Neural cell (in vitro differentiated cells): ENCODE results near the gene PGAP3. TPM values are rescaled to one million over a fixed set of nuclear protein-coding genes. Genes with fewer than 3 reads are reported as not detected.

ENCODE experiments used
- H2AFZ ChIP-seq: fragments of 200-600, 300-800 bp; sonication (generic), shearing (Covaris generic); 2 replicates; pipeline ENCODE4 v1.6.0; 2014; ENCODE audit warnings: low read depth, mild to moderate bottlenecking, antibody characterized with exemption, low read length, moderate library complexity
- H3F3A ChIP-seq: fragments of 200-600 bp; shearing (Covaris generic); 2 replicates; pipeline ENCODE4 v1.6.1; 2016; ENCODE audit warnings: mild to moderate bottlenecking, moderate library complexity, mixed read lengths, antibody characterized with exemption, low read length; ENCODE audit not compliant: insufficient read depth, poor library complexity, severe bottlenecking
- H3K27ac ChIP-seq: fragments of 200-600, 300-800 bp; sonication (generic), shearing (Covaris generic); 2 replicates; pipeline ENCODE4 v1.5.1; 2014; ENCODE audit warnings: mild to moderate bottlenecking, low read length, moderate library complexity
- H3K27me3 ChIP-seq: fragments of 300-800, 200-600 bp; sonication (generic), shearing (Covaris generic); 2 replicates; pipeline ENCODE4 v1.6.0; 2014; ENCODE audit warnings: mild to moderate bottlenecking, low read depth, low read length, moderate library complexity; ENCODE audit not compliant: insufficient read depth
- H3K36me3 ChIP-seq: fragments of 300-800, 200-600 bp; sonication (generic), shearing (Covaris generic); 2 replicates; pipeline ENCODE4 v1.5.1; 2014; ENCODE audit warnings: mild to moderate bottlenecking, antibody characterized with exemption, low read length, moderate library complexity; ENCODE audit not compliant: insufficient read depth
- H3K4me2 ChIP-seq: fragments of 300-800, 200-600 bp; sonication (generic), shearing (Covaris generic); 2 replicates; pipeline ENCODE4 v1.6.0; 2014; ENCODE audit warnings: mild to moderate bottlenecking, low read length
- H3K4me3 ChIP-seq: fragments of 300-800, 200-600 bp; sonication (generic), shearing (Covaris generic); 2 replicates; pipeline ENCODE4 v1.5.1; 2014; ENCODE audit warnings: mild to moderate bottlenecking, low read length, moderate library complexity
- H3K79me2 ChIP-seq: fragments of 200-600 bp; shearing (Covaris generic); replicated peaks from 2 replicates; pipeline ENCODE4 v1.6.0; 2014; ENCODE audit warnings: mild to moderate bottlenecking, low read length, moderate library complexity; ENCODE audit not compliant: insufficient read depth
- H3K9ac ChIP-seq: fragments of 300-800, 200-600 bp; sonication (generic), shearing (Covaris generic); 2 replicates; pipeline ENCODE4 v1.6.1; 2016; ENCODE audit warnings: mild to moderate bottlenecking, low read length, mixed read lengths
- H3K9me2 ChIP-seq: fragments of 200-600 bp; shearing (Covaris generic); 2 replicates; pipeline ENCODE4 v1.6.1; 2016; ENCODE audit warnings: mild to moderate bottlenecking, low read length, mixed read lengths; ENCODE audit not compliant: insufficient read depth
- H3K9me3 ChIP-seq: fragments of 200-600, 300-800 bp; sonication (generic), shearing (Covaris generic); 2 replicates; pipeline ENCODE4 v1.6.1; 2016; ENCODE audit warnings: mild to moderate bottlenecking, mixed run types, low read length, moderate library complexity, mixed read lengths
- H4K20me1 ChIP-seq: fragments of 200-600 bp; shearing (Covaris generic); 2 replicates; pipeline ENCODE4 v1.6.1; 2016; ENCODE audit warnings: mild to moderate bottlenecking, mixed run types; ENCODE audit not compliant: insufficient read depth
- CTCF ChIP-seq: fragments of 450-650 bp; IDR thresholded peaks from 2 replicates; pipeline ENCODE4 v1.5.1; 2014; ENCODE audit warnings: antibody characterized with exemption, mild to moderate bottlenecking, moderate library complexity; ENCODE audit not compliant: poor library complexity, severe bottlenecking
- EP300 ChIP-seq: fragments of 450-650 bp; conservative IDR thresholded peaks from 2 replicates; pipeline ENCODE4 v1.6.1; 2014; ENCODE audit warnings: antibody characterized with exemption, mild to moderate bottlenecking, moderate library complexity; ENCODE audit not compliant: poor library complexity, severe bottlenecking
- EZH2 ChIP-seq: fragments of 200-600, 300-800 bp; shearing (Covaris generic), sonication (generic); IDR thresholded peaks from 2 replicates; pipeline ENCODE4 v1.6.1; 2014; ENCODE audit warnings: antibody characterized with exemption, low read length, borderline replicate concordance, mild to moderate bottlenecking; ENCODE audit not compliant: insufficient read depth, poor library complexity, severe bottlenecking
- MXI1 ChIP-seq: fragments of 450-650 bp; conservative IDR thresholded peaks from 2 replicates; pipeline ENCODE4 v1.6.1; 2014; ENCODE audit warnings: antibody characterized with exemption, mild to moderate bottlenecking; ENCODE audit not compliant: poor library complexity, severe bottlenecking
- POLR2AphosphoS5 ChIP-seq: IDR thresholded peaks from 2 replicates; pipeline ENCODE4 v1.6.1; 2012
- RAD21 ChIP-seq: fragments of 450-650 bp; conservative IDR thresholded peaks from 2 replicates; pipeline ENCODE4 v1.6.1; 2014; ENCODE audit warnings: antibody characterized with exemption, mild to moderate bottlenecking, moderate library complexity
- SMC3 ChIP-seq: fragments of 450-650 bp; conservative IDR thresholded peaks from 2 replicates; pipeline ENCODE4 v1.6.1; 2014; ENCODE audit warnings: antibody characterized with exemption, mild to moderate bottlenecking, moderate library complexity; ENCODE audit not compliant: poor library complexity
- TAF1 ChIP-seq: IDR thresholded peaks from 2 replicates; pipeline ENCODE4 v1.6.1; 2012; ENCODE audit warnings: low read depth
- polyA plus RNA-seq: library from polyadenylated mRNA; depleted of rRNA; stranded (reverse); fragments of >200 nt; gene quantifications from 2 replicates; pipeline ENCODE4 v1.2.3, GENCODE V29; 2014
- TF ChIP-seq, protein P1 (sequence below): IDR thresholded peaks from 2 replicates; pipeline ENCODE4 v1.6.1; 2012; ENCODE audit warnings: borderline replicate concordance

PGAP3 gene
- polyA plus RNA-seq, 1 donor from 2014 or later = 27.2 TPM

- no peak overlapping the region for H3K27ac ChIP-seq
- H3K4me2 ChIP-seq = no peak overlapping the region
- H3K9me3 ChIP-seq = no peaks in the 10 kb centered on the region
- H3K36me3 ChIP-seq = no peaks in the 10 kb centered on the region
- H2AFZ ChIP-seq = no peak overlapping the region
- TF ChIP-seq CTCF (peak; percentile 88), RAD21 (peak; percentile 80), EP300 (no peak), TAF1 (no peak), MXI1 (no peak), POLR2AphosphoS5 (no peak), SMC3 (peak; percentile 77), EZH2 (no peak)
- TF ChIP-seq, protein P1, sequence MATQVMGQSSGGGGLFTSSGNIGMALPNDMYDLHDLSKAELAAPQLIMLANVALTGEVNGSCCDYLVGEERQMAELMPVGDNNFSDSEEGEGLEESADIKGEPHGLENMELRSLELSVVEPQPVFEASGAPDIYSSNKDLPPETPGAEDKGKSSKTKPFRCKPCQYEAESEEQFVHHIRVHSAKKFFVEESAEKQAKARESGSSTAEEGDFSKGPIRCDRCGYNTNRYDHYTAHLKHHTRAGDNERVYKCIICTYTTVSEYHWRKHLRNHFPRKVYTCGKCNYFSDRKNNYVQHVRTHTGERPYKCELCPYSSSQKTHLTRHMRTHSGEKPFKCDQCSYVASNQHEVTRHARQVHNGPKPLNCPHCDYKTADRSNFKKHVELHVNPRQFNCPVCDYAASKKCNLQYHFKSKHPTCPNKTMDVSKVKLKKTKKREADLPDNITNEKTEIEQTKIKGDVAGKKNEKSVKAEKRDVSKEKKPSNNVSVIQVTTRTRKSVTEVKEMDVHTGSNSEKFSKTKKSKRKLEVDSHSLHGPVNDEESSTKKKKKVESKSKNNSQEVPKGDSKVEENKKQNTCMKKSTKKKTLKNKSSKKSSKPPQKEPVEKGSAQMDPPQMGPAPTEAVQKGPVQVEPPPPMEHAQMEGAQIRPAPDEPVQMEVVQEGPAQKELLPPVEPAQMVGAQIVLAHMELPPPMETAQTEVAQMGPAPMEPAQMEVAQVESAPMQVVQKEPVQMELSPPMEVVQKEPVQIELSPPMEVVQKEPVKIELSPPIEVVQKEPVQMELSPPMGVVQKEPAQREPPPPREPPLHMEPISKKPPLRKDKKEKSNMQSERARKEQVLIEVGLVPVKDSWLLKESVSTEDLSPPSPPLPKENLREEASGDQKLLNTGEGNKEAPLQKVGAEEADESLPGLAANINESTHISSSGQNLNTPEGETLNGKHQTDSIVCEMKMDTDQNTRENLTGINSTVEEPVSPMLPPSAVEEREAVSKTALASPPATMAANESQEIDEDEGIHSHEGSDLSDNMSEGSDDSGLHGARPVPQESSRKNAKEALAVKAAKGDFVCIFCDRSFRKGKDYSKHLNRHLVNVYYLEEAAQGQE = no peak
- H4K20me1 ChIP-seq = no peaks in the 10 kb centered on the region
- no peak overlapping the region for H3K9ac ChIP-seq
- no peaks in the 10 kb centered on the region for H3F3A ChIP-seq
- no peak overlapping the region for H3K4me3 ChIP-seq
- no peaks in the 10 kb centered on the region for H3K9me2 ChIP-seq
- peaks cover 57% of the 10 kb centered on the region for H3K27me3 ChIP-seq
- no peaks in the 10 kb centered on the region for H3K79me2 ChIP-seq
Measured at GRCh38 chr17:39623356-39623950, 64.4 kb downstream of the PGAP3 start.

DNA sequence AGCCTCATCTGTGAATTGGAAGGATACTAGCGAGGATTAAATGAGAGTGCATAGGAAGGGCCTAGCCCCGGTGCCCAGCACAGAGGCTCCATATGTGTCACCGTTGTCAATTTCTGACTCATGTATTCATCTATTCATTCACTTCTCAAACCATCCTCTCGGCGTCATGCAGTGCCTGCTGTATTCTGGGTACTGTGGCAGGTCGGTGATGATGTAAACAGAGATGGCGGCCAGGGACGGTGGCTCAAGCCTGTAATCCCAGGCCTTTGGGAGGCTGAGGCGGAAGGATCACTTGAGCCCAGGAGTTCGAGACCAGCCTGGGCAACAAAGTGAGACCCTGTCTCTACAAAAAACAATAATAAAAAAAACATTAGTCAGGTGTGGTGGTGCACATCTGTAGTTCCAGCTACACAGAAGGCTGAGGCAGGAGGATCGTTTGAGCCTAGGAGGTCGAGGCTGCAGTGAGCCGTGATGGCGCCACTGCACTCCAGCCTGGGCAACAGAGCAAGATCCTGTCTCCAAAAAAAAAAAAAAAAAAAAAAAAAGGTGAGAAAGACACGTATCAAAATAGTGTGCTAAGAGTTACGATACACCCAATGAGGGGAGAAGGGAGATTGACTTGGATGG, 65.4 kb downstream of the PGAP3 start:
- Histone ChIP-seq H3K9me2 (no peaks in the 10 kb centered on the region), H3K27ac (no peak overlapping the region), H3F3A (no peaks in the 10 kb centered on the region), H3K79me2 (no peaks in the 10 kb centered on the region), H2AFZ (no peak overlapping the region), H3K27me3 (peaks cover 53% of the 10 kb centered on the region), H3K36me3 (no peaks in the 10 kb centered on the region), H3K4me3 (peak overlapping the region; percentile 36), H3K9me3 (no peaks in the 10 kb centered on the region), H4K20me1 (no peaks in the 10 kb centered on the region), H3K4me2 (no peak overlapping the region), H3K9ac (peak overlapping the region; percentile 34)
- no peak for TF ChIP-seq SMC3
- TF ChIP-seq CTCF = no peak
- no peak for TF ChIP-seq EZH2
- no peak for TF ChIP-seq EP300
- TF ChIP-seq POLR2AphosphoS5 = no peak
- TF ChIP-seq MXI1 = no peak
- no peak for TF ChIP-seq TAF1
- TF ChIP-seq, protein P1 = no peak
- TF ChIP-seq RAD21 = no peak
